ENCODE results near the gene S100A11.

Gene S100A11

DNA sequence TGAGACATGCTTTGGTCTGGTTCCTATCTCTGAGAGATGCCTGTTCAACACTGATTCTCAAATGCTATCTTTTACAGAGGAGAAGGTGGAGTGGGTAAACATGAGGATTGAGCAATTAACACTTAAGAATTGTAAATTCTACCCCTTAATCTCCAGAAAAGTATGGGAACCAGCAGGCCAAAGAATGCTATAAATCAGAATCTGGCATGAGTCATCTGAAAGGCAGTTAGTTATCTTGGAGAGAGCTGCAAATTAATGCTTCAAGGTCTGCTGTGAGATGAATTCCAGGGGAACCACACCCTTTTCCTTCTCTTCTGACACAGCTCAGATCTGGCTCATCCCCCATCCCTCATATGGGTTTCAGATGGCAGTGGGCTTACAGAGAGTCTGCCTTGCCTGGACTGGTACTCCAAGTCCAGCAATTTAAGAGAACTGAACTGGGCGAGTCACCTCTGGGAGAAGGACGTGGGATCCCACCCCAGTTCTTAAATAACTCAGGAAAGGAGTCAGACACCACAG lies 48.3 kb downstream of the S100A11 start:
- Histone ChIP-seq H3K4me2 (ENCODE audit: low read depth, low read length, poor library complexity, severe bottlenecking) (no peak overlapping the region), H3K27me3 (ENCODE audit: low read length) (no peaks in the 10 kb centered on the region), H3K36me3 (ENCODE audit: low read length) (no peaks in the 10 kb centered on the region), H3F3A (ENCODE audit: insufficient read depth) (no peaks in the 10 kb centered on the region), H2AFZ (ENCODE audit: low read depth, low read length, severe bottlenecking) (no peak overlapping the region), H3K9me2 (replicated peaks; ENCODE audit: insufficient read depth, low read length) (no peaks in the 10 kb centered on the region), H3K79me2 (ENCODE audit: insufficient read depth, low read length) (no peaks in the 10 kb centered on the region), H3K27ac (ENCODE audit: low read depth, low read length) (no peak overlapping the region), H4K20me1 (ENCODE audit: low read depth, low read length) (no peaks in the 10 kb centered on the region), H3K4me3 (ENCODE audit: insufficient read depth, low read length, poor library complexity, severe bottlenecking) (no peak overlapping the region), H3K9ac (ENCODE audit: low read length) (no peak overlapping the region), H3K9me3 (ENCODE audit: insufficient read depth, low read length) (no peaks in the 10 kb centered on the region)
- TF ChIP-seq EZH2phosphoT487 (conservative IDR thresholded peaks at IDR 0.05; ENCODE audit: low read length) = no peak
- TF ChIP-seq CTCF (IDR thresholded peaks at IDR 0.05; ENCODE audit: insufficient read depth, low read length, poor library complexity, severe bottlenecking) = no peak

DNA sequence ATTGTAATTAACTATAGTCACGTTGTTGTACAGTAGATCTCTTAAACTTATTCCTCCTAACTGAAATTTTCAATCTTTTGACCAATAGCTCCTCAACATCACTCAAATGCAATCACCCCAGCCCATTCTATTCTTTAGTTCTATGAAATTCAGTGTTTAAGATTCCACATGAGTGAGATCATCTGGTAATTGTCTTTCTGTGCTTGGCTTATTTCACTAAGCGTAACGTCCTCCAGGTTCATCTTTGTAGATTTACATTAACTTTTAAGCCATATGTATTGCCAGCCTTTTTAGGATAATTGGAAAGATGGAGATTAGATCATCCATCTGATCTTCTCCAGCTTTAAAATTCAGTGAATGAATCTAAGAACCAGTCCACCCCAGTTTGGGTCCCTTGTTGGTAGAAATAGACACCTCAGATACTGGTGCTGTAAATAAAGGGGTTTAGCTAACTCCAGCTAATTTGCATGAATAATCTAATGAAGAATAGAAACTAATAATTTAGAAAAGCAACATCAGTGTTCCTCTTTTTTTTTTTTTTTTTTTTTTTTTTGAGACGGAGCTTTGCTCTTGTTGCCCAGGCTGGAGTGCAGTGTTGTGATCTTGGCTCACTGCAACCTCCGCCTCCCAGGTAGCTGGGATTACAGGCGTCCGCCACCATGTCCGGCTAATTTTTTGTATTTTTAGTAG lies 50.2 kb downstream of the S100A11 start:
- H3K9ac ChIP-seq (ENCODE audit: low read length) = no peak overlapping the region
- no peak overlapping the region for H3K4me2 ChIP-seq (ENCODE audit: low read depth, low read length, poor library complexity, severe bottlenecking)
- no peaks in the 10 kb centered on the region for H3K36me3 ChIP-seq (ENCODE audit: low read length)
- H3K27ac ChIP-seq (ENCODE audit: low read depth, low read length) = no peak overlapping the region
- H4K20me1 ChIP-seq (ENCODE audit: low read depth, low read length) = no peaks in the 10 kb centered on the region
- no peaks in the 10 kb centered on the region for H3K79me2 ChIP-seq (ENCODE audit: insufficient read depth, low read length)
- TF ChIP-seq CTCF (IDR thresholded peaks at IDR 0.05; ENCODE audit: insufficient read depth, low read length, poor library complexity, severe bottlenecking) = no peak
- H3K4me3 ChIP-seq (ENCODE audit: insufficient read depth, low read length, poor library complexity, severe bottlenecking) = no peak overlapping the region
- H3K27me3 ChIP-seq (ENCODE audit: low read length) = no peaks in the 10 kb centered on the region
- H3K9me3 ChIP-seq (ENCODE audit: insufficient read depth, low read length) = no peaks in the 10 kb centered on the region
- no peaks in the 10 kb centered on the region for H3K9me2 ChIP-seq (replicated peaks; ENCODE audit: insufficient read depth, low read length)
- no peaks in the 10 kb centered on the region for H3F3A ChIP-seq (ENCODE audit: insufficient read depth)
- H2AFZ ChIP-seq (ENCODE audit: low read depth, low read length, severe bottlenecking) = no peak overlapping the region

GRCh38 chr1:151985768-151986167 lies 51.0 kb downstream of the S100A11 start:
- no peak overlapping the region for H3K27ac ChIP-seq (ENCODE audit: low read depth, low read length)
- H4K20me1 ChIP-seq (ENCODE audit: low read depth, low read length) = no peaks in the 10 kb centered on the region
- no peak overlapping the region for H3K4me3 ChIP-seq (ENCODE audit: insufficient read depth, low read length, poor library complexity, severe bottlenecking)
- no peak for TF ChIP-seq CTCF (IDR thresholded peaks at IDR 0.05; ENCODE audit: insufficient read depth, low read length, poor library complexity, severe bottlenecking)
- no peak for TF ChIP-seq EZH2phosphoT487 (conservative IDR thresholded peaks at IDR 0.05; ENCODE audit: low read length)
- H2AFZ ChIP-seq (ENCODE audit: low read depth, low read length, severe bottlenecking) = no peak overlapping the region
- no peak overlapping the region for H3K4me2 ChIP-seq (ENCODE audit: low read depth, low read length, poor library complexity, severe bottlenecking)
- H3K9ac ChIP-seq (ENCODE audit: low read length) = no peak overlapping the region
- no peaks in the 10 kb centered on the region for H3K27me3 ChIP-seq (ENCODE audit: low read length)
- no peaks in the 10 kb centered on the region for H3K36me3 ChIP-seq (ENCODE audit: low read length)
- no peaks in the 10 kb centered on the region for H3F3A ChIP-seq (ENCODE audit: insufficient read depth)
- H3K9me3 ChIP-seq (ENCODE audit: insufficient read depth, low read length) = no peaks in the 10 kb centered on the region
- H3K79me2 ChIP-seq (ENCODE audit: insufficient read depth, low read length) = no peaks in the 10 kb centered on the region
- no peaks in the 10 kb centered on the region for H3K9me2 ChIP-seq (replicated peaks; ENCODE audit: insufficient read depth, low read length)

Data from SU-DHL-6 (cell line).